Measurements from ENCODE around the gene ZNF827. TPM values are rescaled to one million over a fixed set of nuclear protein-coding genes. Genes with fewer than 3 reads are reported as not detected.

Gene ZNF827
- polyA plus RNA-seq, 3 donors = 31.9 to 38.2 (median 35.3) TPM

- no peak for DNase-seq (ENCODE audit: extremely low read depth in 1 of 11, low read depth in 9 of 11, low spot score in 4 of 11)
Measured at GRCh38 chr4:145743641-145744040, 195.0 kb downstream of the ZNF827 start.

GRCh38 chr4:145740806-145741205 is 197.8 kb downstream of the ZNF827 start:
- no peak for DNase-seq (ENCODE audit: extremely low read depth in 1 of 11, low read depth in 9 of 11, low spot score in 4 of 11)

- DNase-seq (ENCODE audit: extremely low read depth in 1 of 11, low read depth in 9 of 11, low spot score in 4 of 11) = peak in 1 of 11 donors; percentile 67
Measured at GRCh38 chr4:145739845-145740244, 198.8 kb downstream of the ZNF827 start.

GRCh38 chr4:145736241-145736831 is 202.3 kb downstream of the ZNF827 start:
- DNase-seq (ENCODE audit: extremely low read depth in 1 of 11, low read depth in 9 of 11, low spot score in 4 of 11) = no peak

- DNase-seq (ENCODE audit: extremely low read depth in 1 of 11, low read depth in 9 of 11, low spot score in 4 of 11) = no peak
Measured at GRCh38 chr4:145735827-145736226, 202.8 kb downstream of the ZNF827 start.

GRCh38 chr4:145735347-145735675 is 203.3 kb downstream of the ZNF827 start:
- DNase-seq (ENCODE audit: extremely low read depth in 1 of 11, low read depth in 9 of 11, low spot score in 4 of 11) = no peak

- DNase-seq (ENCODE audit: extremely low read depth in 1 of 11, low read depth in 9 of 11, low spot score in 4 of 11) = no peak
Measured at GRCh38 chr4:145734576-145735346, 203.9 kb downstream of the ZNF827 start.

- no peak for DNase-seq (ENCODE audit: extremely low read depth in 1 of 11, low read depth in 9 of 11, low spot score in 4 of 11)
Measured at GRCh38 chr4:145734031-145734430, 204.6 kb downstream of the ZNF827 start.

GRCh38 chr4:145732895-145733880 is 205.4 kb downstream of the ZNF827 start:
- DNase-seq (ENCODE audit: extremely low read depth in 1 of 11, low read depth in 9 of 11, low spot score in 4 of 11) = peak; percentile 60 to 92 (median 89)

- DNase-seq (ENCODE audit: extremely low read depth in 1 of 11, low read depth in 9 of 11, low spot score in 4 of 11) = no peak
Measured at GRCh38 chr4:145732001-145732815, 206.4 kb downstream of the ZNF827 start.

- DNase-seq (ENCODE audit: extremely low read depth in 1 of 11, low read depth in 9 of 11, low spot score in 4 of 11) = peak in 1 of 11 donors; percentile 66
Measured at GRCh38 chr4:145731028-145731427, 207.6 kb downstream of the ZNF827 start.

- DNase-seq (ENCODE audit: extremely low read depth in 1 of 11, low read depth in 9 of 11, low spot score in 4 of 11) = no peak
Measured at GRCh38 chr4:145730026-145730425, 208.6 kb downstream of the ZNF827 start.

GRCh38 chr4:145723336-145723735 is 215.3 kb downstream of the ZNF827 start:
- DNase-seq (ENCODE audit: extremely low read depth in 1 of 11, low read depth in 9 of 11, low spot score in 4 of 11) = no peak

GRCh38 chr4:145722561-145722960 is 216.1 kb downstream of the ZNF827 start:
- no peak for DNase-seq (ENCODE audit: extremely low read depth in 1 of 11, low read depth in 9 of 11, low spot score in 4 of 11)

- DNase-seq (ENCODE audit: extremely low read depth in 1 of 11, low read depth in 9 of 11, low spot score in 4 of 11) = no peak
Measured at GRCh38 chr4:145720656-145721055, 218.0 kb downstream of the ZNF827 start.

- DNase-seq (ENCODE audit: extremely low read depth in 1 of 11, low read depth in 9 of 11, low spot score in 4 of 11) = no peak
Measured at GRCh38 chr4:145719752-145720624, 218.6 kb downstream of the ZNF827 start.

GRCh38 chr4:145716661-145717200 is 221.9 kb downstream of the ZNF827 start:
- DNase-seq (ENCODE audit: extremely low read depth in 1 of 11, low read depth in 9 of 11, low spot score in 4 of 11) = no peak

GRCh38 chr4:145716200-145716599 is 222.4 kb downstream of the ZNF827 start:
- DNase-seq (ENCODE audit: extremely low read depth in 1 of 11, low read depth in 9 of 11, low spot score in 4 of 11) = no peak

All from renal cortex interstitium (tissue), 11 donors.